GM19455 (cell line): Measurements from ENCODE around the gene ELMO1.

Source experiments
- ATAC-seq: cut with Tn5 transposase; IDR thresholded peaks from one replicate; pipeline ENCODE4 v1.9.1; 2021; ENCODE audit not compliant: unreplicated experiment

Gene ELMO1

GRCh38 chr7:36966636-36967035 lies 482.0 kb downstream of the ELMO1 start:
- ATAC-seq, result no peak

- ATAC-seq, result no peak
These were observed 482.6 kb downstream of the ELMO1 start for GRCh38 chr7:36966039-36966438.

- no peak for ATAC-seq
These were observed 483.0 kb downstream of the ELMO1 start for GRCh38 chr7:36965625-36966024.

- no peak for ATAC-seq
These were observed 484.4 kb downstream of the ELMO1 start for GRCh38 chr7:36964297-36964696.

- no peak for ATAC-seq
These were observed 486.3 kb downstream of the ELMO1 start for GRCh38 chr7:36962367-36962766.

GRCh38 chr7:36961693-36962092 lies 487.0 kb downstream of the ELMO1 start:
- ATAC-seq, result no peak

- no peak for ATAC-seq
These were observed 487.6 kb downstream of the ELMO1 start for GRCh38 chr7:36961097-36961496.

GRCh38 chr7:36960105-36960504 lies 488.6 kb downstream of the ELMO1 start:
- no peak for ATAC-seq

GRCh38 chr7:36958111-36958733 lies 490.4 kb downstream of the ELMO1 start:
- no peak for ATAC-seq

GRCh38 chr7:36957620-36958019 lies 491.0 kb downstream of the ELMO1 start:
- no peak for ATAC-seq

GRCh38 chr7:36956814-36957213 lies 491.9 kb downstream of the ELMO1 start:
- no peak for ATAC-seq

GRCh38 chr7:36955456-36956129 lies 493.1 kb downstream of the ELMO1 start:
- no peak for ATAC-seq

- peak; percentile 90 for ATAC-seq
These were observed 497.4 kb downstream of the ELMO1 start for GRCh38 chr7:36951257-36951697.

- ATAC-seq, result no peak
These were observed 498.7 kb downstream of the ELMO1 start for GRCh38 chr7:36949711-36950600.

GRCh38 chr7:36946401-36946739 lies 502.3 kb downstream of the ELMO1 start:
- no peak for ATAC-seq

- no peak for ATAC-seq
These were observed 502.9 kb downstream of the ELMO1 start for GRCh38 chr7:36945612-36946400.

- ATAC-seq, result no peak
These were observed 503.8 kb downstream of the ELMO1 start for GRCh38 chr7:36944838-36945237.

- ATAC-seq, result peak; percentile 84
These were observed 504.9 kb downstream of the ELMO1 start for GRCh38 chr7:36943591-36944435.

GRCh38 chr7:36942955-36943354 lies 505.7 kb downstream of the ELMO1 start:
- ATAC-seq, result no peak

- ATAC-seq, result no peak
These were observed 506.1 kb downstream of the ELMO1 start for GRCh38 chr7:36942541-36942940.
